Effector memory CD8-positive, alpha-beta T cell (primary cell): ENCODE data around the gene MR1.

Source experiments
- ATAC-seq: fragments of 150-1000 bp; cut with Tn5 transposase; replicated peaks from 2 replicates; pipeline ENCODE4 v1.10.0; 2021; ENCODE audit warnings: mild to moderate bottlenecking, moderate library complexity
- DNase-seq, 3 experiments: peaks; one replicate each; pipeline ENCODE4 v3.0.0; 2021
- H3K27ac Mint-ChIP-seq, 2 donors: one replicate each; pipeline ENCODE4 v1.8.0; 2022; ENCODE audit warnings: mild to moderate bottlenecking in 2 of 2, mixed read lengths in 2 of 2, moderate library complexity in 2 of 2
- H3K27me3 Mint-ChIP-seq, 2 donors: one replicate each; pipeline ENCODE4 v1.8.0; 2022; ENCODE audit warnings: mixed read lengths in 2 of 2
- H3K36me3 Mint-ChIP-seq: one replicate; pipeline ENCODE4 v1.8.0; 2022; ENCODE audit warnings: mild to moderate bottlenecking, moderate library complexity, mixed read lengths; ENCODE audit not compliant: insufficient read depth
- H3K4me1 Mint-ChIP-seq, 2 donors: one replicate each; pipeline ENCODE4 v1.8.0; 2022; ENCODE audit warnings: low read depth in 2 of 2, mixed read lengths in 2 of 2
- H3K4me3 Mint-ChIP-seq, 2 donors: one replicate each; pipeline ENCODE4 v1.8.0; 2022; ENCODE audit warnings: mild to moderate bottlenecking in 2 of 2, mixed read lengths in 2 of 2, moderate library complexity in 2 of 2
- H3K9me3 Mint-ChIP-seq, 2 donors: one replicate each; pipeline ENCODE4 v1.8.0; 2022; ENCODE audit warnings: mixed read lengths in 2 of 2

Gene MR1

GRCh38 chr1:181061891-181062835, 28.4 kb downstream of the MR1 start:
- Mint-ChIP-seq H3K9me3 (peaks cover 3 to 10% of the 10 kb centered on the region in 2 donors), H3K4me1 (peaks cover 19 to 22% of the 10 kb centered on the region in 2 donors), H3K4me3 (peak overlapping the region; percentile 65 to 90), H3K27me3 (no peaks in the 10 kb centered on the region), H3K27ac (peak overlapping the region; percentile 95 to 98), H3K36me3 (peaks cover 5% of the 10 kb centered on the region)
- DNase-seq (peak in 1 of 3 experiments; percentile 10), ATAC-seq (peak; percentile 66)

GRCh38 chr1:181062836-181063428, 29.1 kb downstream of the MR1 start:
- ATAC-seq: peak; percentile 94
- peak in 2 of 3 experiments; percentile 20 to 21 for DNase-seq
- H3K27me3 Mint-ChIP-seq: no peaks in the 10 kb centered on the region
- peak overlapping the region; percentile 95 to 98 for H3K27ac Mint-ChIP-seq
- H3K4me1 Mint-ChIP-seq: peaks cover 19% of the 10 kb centered on the region in 2 donors
- H3K4me3 Mint-ChIP-seq: peak overlapping the region; percentile 65 to 90
- peaks cover 3 to 10% of the 10 kb centered on the region in 2 donors for H3K9me3 Mint-ChIP-seq
- H3K36me3 Mint-ChIP-seq: peaks cover 5% of the 10 kb centered on the region

GRCh38 chr1:181064011-181064623, 30.3 kb downstream of the MR1 start:
- Mint-ChIP-seq H3K27ac (no peak overlapping the region), H3K4me3 (no peak overlapping the region), H3K4me1 (peaks cover 19% of the 10 kb centered on the region in 2 donors), H3K27me3 (no peaks in the 10 kb centered on the region), H3K36me3 (peaks cover 2% of the 10 kb centered on the region), H3K9me3 (peaks cover 1 to 6% of the 10 kb centered on the region in 2 donors)
- DNase-seq (no peak), ATAC-seq (no peak)

GRCh38 chr1:181064702-181065101, 30.9 kb downstream of the MR1 start:
- Mint-ChIP-seq H3K27ac (no peak overlapping the region), H3K27me3 (no peaks in the 10 kb centered on the region), H3K4me1 (peaks cover 19% of the 10 kb centered on the region in 2 donors), H3K4me3 (no peak overlapping the region), H3K36me3 (no peaks in the 10 kb centered on the region), H3K9me3 (peaks cover 0 to under 1% of the 10 kb centered on the region in 2 donors)
- ATAC-seq: no peak
- DNase-seq: no peak

- H3K36me3 Mint-ChIP-seq: no peaks in the 10 kb centered on the region
- ATAC-seq (no peak), DNase-seq (no peak)
- no peaks in the 10 kb centered on the region for H3K4me1 Mint-ChIP-seq
- H3K9me3 Mint-ChIP-seq: peaks cover 0 to 2% of the 10 kb centered on the region in 2 donors
- no peak overlapping the region for H3K27ac Mint-ChIP-seq
- H3K27me3 Mint-ChIP-seq: peaks cover 35 to 38% of the 10 kb centered on the region in 2 donors
- H3K4me3 Mint-ChIP-seq: no peak overlapping the region
These were observed 39.9 kb downstream of the MR1 start for GRCh38 chr1:181073638-181074037.

GRCh38 chr1:181075766-181076350, 42.1 kb downstream of the MR1 start:
- ATAC-seq (no peak), DNase-seq (no peak)
- Mint-ChIP-seq H3K27ac (no peak overlapping the region), H3K4me3 (no peak overlapping the region), H3K9me3 (peaks cover 0 to 2% of the 10 kb centered on the region in 2 donors), H3K27me3 (peaks cover 44 to 50% of the 10 kb centered on the region in 2 donors), H3K36me3 (no peaks in the 10 kb centered on the region), H3K4me1 (no peaks in the 10 kb centered on the region)

GRCh38 chr1:181076852-181077251, 43.1 kb downstream of the MR1 start:
- DNase-seq: no peak
- Mint-ChIP-seq H3K4me3 (no peak overlapping the region), H3K36me3 (no peaks in the 10 kb centered on the region), H3K27ac (peak overlapping the region in 1 of 2 donors; percentile 29), H3K9me3 (peaks cover 0 to 2% of the 10 kb centered on the region in 2 donors), H3K4me1 (no peaks in the 10 kb centered on the region), H3K27me3 (peaks cover 44 to 50% of the 10 kb centered on the region in 2 donors)
- no peak for ATAC-seq

- no peak overlapping the region for H3K4me3 Mint-ChIP-seq
- peaks cover 0 to 2% of the 10 kb centered on the region in 2 donors for H3K9me3 Mint-ChIP-seq
- H3K27ac Mint-ChIP-seq: peak overlapping the region in 1 of 2 donors; percentile 29
- peaks cover 44 to 50% of the 10 kb centered on the region in 2 donors for H3K27me3 Mint-ChIP-seq
- no peak for ATAC-seq
- no peaks in the 10 kb centered on the region for H3K36me3 Mint-ChIP-seq
- no peak for DNase-seq
- H3K4me1 Mint-ChIP-seq: no peaks in the 10 kb centered on the region
These were observed 43.9 kb downstream of the MR1 start for GRCh38 chr1:181077576-181078242.

- Mint-ChIP-seq H3K9me3 (peaks cover 0 to 2% of the 10 kb centered on the region in 2 donors), H3K27me3 (peaks cover 44 to 48% of the 10 kb centered on the region in 2 donors), H3K4me3 (no peak overlapping the region), H3K27ac (no peak overlapping the region), H3K4me1 (peaks cover 0 to 2% of the 10 kb centered on the region in 2 donors), H3K36me3 (no peaks in the 10 kb centered on the region)
- ATAC-seq (no peak), DNase-seq (no peak)
These were observed 45.6 kb downstream of the MR1 start for GRCh38 chr1:181079382-181079781.

GRCh38 chr1:181079920-181080319, 46.1 kb downstream of the MR1 start:
- Mint-ChIP-seq H3K36me3 (no peaks in the 10 kb centered on the region), H3K27ac (no peak overlapping the region), H3K9me3 (no peaks in the 10 kb centered on the region), H3K4me1 (peaks cover 0 to 5% of the 10 kb centered on the region in 2 donors), H3K4me3 (no peak overlapping the region), H3K27me3 (peaks cover 39 to 43% of the 10 kb centered on the region in 2 donors)
- no peak for DNase-seq
- ATAC-seq: no peak

- ATAC-seq (no peak), DNase-seq (no peak)
- Mint-ChIP-seq H3K27ac (no peak overlapping the region), H3K4me3 (no peak overlapping the region), H3K27me3 (peaks cover 37 to 40% of the 10 kb centered on the region in 2 donors), H3K36me3 (no peaks in the 10 kb centered on the region), H3K9me3 (no peaks in the 10 kb centered on the region), H3K4me1 (peaks cover 0 to 5% of the 10 kb centered on the region in 2 donors)
These were observed 46.8 kb downstream of the MR1 start for GRCh38 chr1:181080556-181080955.

- Mint-ChIP-seq H3K27me3 (peaks cover 31 to 33% of the 10 kb centered on the region in 2 donors), H3K9me3 (no peaks in the 10 kb centered on the region), H3K4me1 (peaks cover 0 to 5% of the 10 kb centered on the region in 2 donors), H3K36me3 (peaks cover 6% of the 10 kb centered on the region), H3K27ac (no peak overlapping the region), H3K4me3 (no peak overlapping the region)
- ATAC-seq (no peak), DNase-seq (no peak)
These were observed 47.6 kb downstream of the MR1 start for GRCh38 chr1:181081395-181081794.
